Activated CD4-positive, alpha-beta T cell treated with anti-CD3 and anti-CD28 coated beads for 48 hours (primary cell): ENCODE data around the gene ZNF439.
A peak's percentile ranks its signal among the peaks of the same experiment; 100 is the strongest.
"Not testable (repeated sequence)": the region's sequence is repeated elsewhere in the genome, so short reads cannot be mapped to it uniquely, and the experiment has no call there.

Source experiments
- DNase-seq: peaks from one replicate; pipeline ENCODE4 v3.0.0-alpha.2; 2020

Gene ZNF439

DNA sequence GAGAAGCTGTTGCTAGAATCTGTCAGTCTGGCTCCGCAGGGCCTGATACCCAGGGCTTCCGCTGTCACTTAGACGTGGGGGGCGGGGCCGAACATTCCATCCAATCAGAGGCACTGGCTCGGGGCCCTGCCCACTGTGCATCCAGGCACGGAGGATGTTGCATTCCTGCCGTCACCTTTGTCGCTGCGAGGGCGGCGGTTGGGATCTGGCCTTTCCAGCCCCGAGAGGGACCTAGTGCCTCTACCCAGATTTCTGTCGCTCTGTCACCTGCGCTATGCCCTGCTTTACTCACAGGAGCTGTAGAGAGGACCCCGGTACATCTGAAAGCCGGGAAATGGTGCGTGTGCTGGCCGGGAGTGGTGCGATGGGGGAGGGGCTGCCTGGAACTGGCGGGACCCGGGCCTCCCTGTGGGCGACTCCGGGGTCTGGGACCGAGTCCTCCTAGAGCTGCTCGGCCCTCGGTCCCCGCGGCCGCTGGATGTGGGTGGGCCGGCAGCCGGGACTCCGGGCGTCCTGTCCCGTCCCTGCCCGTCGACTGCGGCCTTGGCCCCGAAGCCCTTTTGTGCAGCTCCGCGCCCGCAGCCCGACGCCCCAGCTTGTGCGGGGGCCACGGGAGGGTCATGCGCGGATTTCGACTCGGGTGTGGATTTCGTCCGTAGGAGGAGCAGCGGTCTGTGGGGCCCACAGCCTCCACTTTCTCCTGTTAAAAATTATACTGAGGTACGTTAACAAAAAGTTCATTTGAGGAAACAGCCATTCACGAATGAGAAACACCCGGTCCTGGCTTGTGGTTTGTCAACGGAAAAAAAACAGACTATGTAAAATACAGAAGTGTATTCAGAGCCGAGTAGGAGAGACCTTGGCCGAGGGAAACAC, at the start of gene ZNF439:
Gene ZNF439 (plus strand): TSS at position 133 of the 876 bp plus-strand sequence. CDS start 142 bp downstream, at position 275.
- DNase-seq, result peak; percentile 95

DNA sequence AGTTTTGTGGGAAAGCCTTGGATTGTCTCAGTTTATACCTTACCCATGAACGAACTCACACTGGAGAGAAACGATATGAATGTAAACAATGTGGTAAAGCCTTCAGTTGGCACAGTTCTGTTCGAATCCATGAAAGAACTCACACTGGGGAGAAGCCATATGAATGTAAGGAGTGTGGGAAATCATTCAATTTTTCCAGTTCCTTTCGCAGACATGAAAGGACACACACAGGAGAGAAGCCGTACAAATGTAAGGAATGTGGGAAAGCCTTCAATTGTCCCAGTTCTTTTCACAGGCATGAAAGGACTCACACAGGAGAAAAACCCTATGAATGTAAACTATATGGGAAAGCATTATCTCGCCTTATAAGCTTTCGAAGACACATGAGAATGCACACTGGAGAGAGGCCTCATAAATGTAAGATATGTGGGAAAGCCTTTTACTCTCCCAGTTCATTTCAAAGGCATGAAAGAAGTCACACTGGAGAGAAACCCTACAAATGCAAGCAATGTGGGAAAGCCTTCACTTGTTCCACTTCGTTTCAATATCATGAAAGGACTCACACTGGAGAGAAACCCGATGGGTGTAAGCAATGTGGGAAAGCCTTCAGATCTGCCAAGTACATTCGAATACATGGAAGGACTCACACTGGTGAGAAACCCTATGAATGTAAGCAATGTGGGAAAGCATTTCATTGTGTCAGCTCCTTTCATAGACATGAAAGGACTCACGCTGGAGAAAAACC, 42.0 kb upstream of the ZNF439 start:
- no peak for DNase-seq

DNA sequence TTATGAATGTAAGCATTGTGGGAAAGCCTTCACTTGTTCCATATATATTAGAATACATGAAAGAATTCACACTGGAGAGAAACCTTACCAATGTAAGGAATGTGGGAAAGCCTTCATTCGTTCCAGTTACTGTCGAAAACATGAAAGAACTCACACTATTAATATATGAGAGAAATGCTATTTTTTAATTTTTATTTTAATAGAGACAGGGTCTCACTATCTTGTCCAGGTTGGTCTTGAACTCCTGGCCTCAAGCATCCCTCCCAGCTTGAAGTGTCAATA, 41.5 kb upstream of the ZNF439 start:
- no peak for DNase-seq

- DNase-seq, result no peak
These were observed 34.9 kb upstream of the ZNF439 start for GRCh38 chr19:11813703-11814028.

DNA sequence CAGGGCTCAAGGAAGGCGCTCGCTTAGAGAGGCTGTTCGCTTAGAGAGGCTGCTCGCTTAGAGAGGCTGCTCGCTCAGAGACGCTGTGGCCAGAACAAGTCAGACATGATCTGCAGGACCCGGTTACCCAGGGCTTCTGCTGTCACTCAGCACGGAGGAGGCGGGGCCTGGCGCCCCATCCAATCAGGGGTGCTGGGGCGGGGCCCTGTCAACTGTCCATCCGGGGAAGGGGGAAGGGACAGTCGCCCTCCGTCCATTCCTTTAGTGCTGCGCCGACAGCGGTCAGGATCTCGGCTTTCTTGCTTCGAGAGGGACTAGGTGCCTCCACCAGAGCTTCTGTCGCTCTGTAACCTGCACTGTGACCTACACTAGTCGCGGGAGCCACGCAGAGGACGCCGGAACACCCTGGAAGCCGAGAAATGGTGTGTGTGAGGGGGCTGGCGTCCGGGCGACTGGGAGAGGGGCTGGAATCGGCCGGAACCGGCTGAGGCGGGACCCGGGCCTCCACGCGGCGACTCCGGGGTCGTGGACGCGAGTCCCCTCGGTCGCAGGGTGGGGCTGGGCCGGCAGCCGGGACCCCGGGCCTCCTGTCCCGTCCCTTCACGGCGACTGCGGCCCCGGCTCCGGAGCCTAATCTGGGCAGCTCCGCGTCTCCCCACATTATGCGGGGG, 34.4 kb upstream of the ZNF439 start, which contains the start of gene ZNF440:
Gene ZNF440 (plus strand): TSS at position 245 of the 671 bp plus-strand sequence. CDS start 175 bp downstream, at position 420.
- DNase-seq, result peak; percentile 93

GRCh38 chr19:11814700-11815035, 33.9 kb upstream of the ZNF439 start:
- DNase-seq, result no peak

GRCh38 chr19:11821474-11822109, 26.9 kb upstream of the ZNF439 start:
- DNase-seq, result no peak

DNA sequence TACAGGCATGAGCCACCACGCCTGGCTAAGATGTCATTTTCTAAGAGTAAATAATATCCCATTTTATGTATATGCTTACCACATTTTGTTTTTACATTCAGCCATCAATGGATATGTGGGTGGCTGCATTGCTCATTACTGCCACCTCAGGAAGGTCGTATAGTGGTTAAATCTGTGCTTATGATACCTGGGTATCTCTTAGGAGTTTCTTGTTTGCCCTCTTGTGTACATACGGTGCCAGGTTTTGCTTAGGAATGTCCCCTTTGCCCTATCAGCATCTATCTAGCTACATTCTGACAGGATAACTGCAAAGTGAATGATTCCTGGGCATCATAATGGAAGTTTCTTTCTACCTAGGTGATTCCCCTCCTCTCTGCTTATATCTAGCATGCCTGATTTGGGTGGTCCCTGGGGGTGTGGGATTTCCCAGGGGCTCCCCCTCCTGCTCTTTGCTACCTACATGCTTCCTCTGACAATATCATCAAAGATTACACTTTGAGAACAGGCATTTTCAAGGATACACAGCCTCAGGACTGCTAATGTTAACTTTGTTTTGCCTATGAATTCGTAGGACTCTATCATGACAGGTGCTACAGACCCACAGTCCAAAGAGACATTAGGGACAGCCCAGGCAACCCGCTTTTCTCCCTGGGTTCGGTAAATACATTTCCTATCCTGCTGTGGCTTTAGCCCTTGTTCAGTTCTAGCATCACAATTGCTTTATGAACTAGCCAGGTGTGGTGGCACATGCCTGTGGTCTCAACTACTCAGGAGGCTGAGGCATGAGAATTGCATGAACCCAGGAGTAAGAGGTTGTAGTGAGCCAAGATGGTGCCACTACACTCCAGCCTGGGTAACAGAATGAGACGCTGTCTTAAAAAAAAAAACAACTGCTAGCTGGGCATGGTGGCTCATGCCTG, 19.3 kb upstream of the ZNF439 start:
- DNase-seq, result not testable (repeated sequence)

DNA sequence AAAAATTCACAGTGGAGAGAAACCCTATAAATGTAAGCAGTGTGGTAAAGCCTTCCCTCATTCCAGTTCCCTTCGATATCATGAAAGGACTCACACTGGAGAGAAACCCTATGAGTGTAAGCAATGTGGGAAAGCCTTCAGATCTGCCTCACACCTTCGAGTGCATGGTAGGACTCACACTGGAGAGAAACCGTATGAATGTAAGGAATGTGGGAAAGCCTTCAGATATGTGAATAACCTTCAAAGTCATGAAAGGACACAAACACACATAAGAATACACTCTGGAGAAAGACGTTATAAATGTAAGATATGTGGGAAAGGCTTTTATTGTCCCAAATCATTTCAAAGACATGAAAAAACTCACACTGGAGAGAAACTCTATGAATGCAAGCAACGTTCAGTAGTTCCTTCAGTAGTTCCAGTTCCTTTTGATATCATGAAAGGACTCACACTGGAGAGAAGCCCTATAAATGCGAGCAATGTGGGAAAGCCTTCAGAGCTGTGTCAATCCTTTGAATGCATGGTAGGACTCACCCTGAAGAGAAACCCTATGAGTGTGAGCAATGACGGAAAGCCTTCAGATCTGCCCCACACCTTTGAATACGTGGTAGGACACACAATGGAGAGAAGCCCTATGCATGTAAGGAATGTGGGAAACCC, 16.1 kb upstream of the ZNF439 start:
- DNase-seq, result no peak

- DNase-seq, result no peak
These were observed 15.0 kb upstream of the ZNF439 start for GRCh38 chr19:11833541-11833940.

- not testable (repeated sequence) for DNase-seq
These were observed 12.9 kb upstream of the ZNF439 start for GRCh38 chr19:11835626-11836066.

- no peak for DNase-seq
These were observed 4.8 kb upstream of the ZNF439 start for GRCh38 chr19:11843722-11844121.

- DNase-seq, result not testable (repeated sequence)
These were observed 911 bp upstream of the ZNF439 start for GRCh38 chr19:11847615-11848014.

GRCh38 chr19:11848200-11848593, 329 bp upstream of the ZNF439 start:
- no peak for DNase-seq

DNA sequence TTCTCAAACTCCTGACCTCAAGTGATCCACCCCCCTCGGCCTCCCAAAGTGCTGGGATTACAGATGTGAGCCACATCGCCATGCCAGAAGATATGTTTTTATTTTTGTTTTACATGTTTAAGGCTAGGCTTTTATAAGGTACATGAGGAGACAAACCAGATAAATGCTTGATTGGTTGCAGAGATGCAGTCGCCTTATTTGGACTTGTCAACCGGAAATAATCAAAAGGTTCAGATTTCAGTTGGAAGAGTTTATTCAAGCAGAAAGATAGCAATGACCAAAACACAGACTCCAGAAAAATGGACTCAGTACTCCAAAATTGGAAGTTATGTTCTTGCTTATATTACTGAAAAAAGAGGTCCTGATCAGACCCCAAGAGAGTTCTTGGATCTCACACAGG, 1.8 kb downstream of the ZNF439 start:
- DNase-seq, result not testable (repeated sequence)

GRCh38 chr19:11853358-11853757, 4.8 kb downstream of the ZNF439 start:
- DNase-seq, result no peak

DNA sequence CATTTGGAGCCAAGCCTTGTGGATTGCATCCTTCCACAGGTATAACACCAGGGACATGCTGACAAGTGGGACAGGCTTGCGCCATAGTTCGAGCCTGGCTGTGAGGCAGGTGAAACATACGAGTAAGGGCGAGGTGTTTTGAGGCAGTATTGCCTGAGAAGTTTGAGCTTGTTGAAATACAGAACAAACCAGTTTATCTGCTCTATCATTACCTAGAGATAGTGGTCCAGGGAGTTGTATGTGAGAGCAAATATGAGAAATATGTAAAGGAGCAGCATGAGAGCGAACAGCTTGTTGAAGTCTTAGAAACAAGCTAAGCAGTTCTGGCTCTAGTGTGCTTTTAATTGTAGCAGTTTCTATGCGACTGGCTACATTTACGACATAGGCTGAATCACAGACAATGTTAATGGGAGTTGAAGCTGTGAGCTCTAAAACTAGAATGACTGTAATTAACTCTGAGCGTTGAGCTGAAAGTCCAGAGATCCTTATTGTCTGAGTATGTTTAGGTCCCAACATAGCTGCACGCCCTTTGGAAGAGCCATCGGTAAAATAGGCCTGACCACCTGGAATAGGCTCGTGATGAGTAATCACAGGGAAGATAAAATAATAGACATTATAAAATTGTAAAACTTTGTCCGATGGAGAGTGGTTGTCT, 8.2 kb downstream of the ZNF439 start:
- DNase-seq, result no peak

DNA sequence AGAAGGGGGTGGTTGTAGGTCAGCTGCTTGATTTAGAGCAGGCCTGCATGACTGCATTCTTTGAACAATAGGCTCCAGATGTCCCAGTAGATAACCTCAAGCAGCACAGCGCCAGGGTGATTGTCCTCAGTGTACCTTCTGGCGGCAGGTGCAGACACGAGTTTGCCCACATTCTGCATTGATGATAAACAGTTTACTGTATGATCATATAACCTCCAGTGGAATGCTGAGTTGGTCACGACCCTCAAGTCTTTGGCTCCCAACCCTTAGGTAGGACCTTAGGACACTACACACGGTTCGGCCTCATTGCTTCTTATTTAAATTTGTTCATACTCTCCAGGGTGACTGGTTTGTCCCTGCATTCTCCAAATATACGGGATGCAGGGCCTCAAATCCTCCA, 12.2 kb downstream of the ZNF439 start:
- DNase-seq, result no peak

DNA sequence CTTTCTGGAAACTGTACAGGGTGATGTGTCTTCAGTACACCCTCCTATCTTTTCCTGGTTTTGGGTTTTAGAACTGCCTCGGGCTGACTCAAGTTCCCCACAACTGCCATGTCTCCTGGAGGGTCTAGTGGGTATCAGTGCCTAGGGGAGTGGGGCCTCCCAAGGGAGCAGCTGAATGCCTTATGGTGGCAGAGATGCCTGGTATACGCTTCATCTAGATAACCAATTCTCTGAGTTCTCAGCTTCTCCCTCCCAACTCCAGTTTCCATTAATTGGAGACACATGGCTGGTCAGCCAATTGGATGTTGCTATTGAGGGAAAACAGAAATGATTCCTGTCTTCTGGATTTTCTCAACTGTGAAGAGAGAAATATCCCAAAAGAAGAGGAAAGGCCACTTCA, 12.8 kb downstream of the ZNF439 start:
- DNase-seq, result no peak

DNA sequence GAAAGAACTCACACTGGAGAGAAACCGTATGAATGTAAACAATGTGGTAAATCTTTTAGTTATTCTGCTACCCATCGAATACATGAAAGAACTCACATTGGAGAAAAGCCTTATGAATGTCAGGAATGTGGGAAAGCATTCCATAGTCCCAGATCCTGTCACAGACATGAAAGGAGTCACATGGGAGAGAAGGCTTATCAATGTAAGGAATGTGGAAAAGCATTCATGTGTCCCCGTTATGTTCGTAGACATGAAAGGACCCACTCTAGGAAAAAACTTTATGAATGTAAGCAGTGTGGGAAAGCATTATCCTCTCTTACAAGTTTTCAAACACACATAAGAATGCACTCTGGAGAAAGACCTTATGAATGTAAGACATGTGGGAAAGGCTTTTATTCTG, 19.2 kb downstream of the ZNF439 start:
- DNase-seq, result not testable (repeated sequence)

DNA sequence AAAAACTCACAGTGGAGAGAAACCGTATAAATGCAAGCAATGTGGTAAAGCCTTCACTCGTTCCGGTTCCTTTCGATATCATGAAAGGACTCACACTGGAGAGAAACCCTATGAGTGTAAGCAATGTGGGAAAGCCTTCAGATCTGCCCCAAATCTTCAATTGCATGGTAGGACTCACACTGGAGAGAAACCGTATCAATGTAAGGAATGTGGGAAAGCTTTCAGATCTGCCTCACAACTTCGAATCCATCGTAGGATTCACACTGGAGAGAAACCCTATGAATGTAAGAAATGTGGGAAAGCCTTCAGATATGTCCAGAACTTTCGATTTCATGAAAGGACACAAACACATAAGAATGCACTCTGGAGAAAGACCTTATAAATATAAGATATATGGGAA, 19.7 kb downstream of the ZNF439 start:
- no peak for DNase-seq
